ENCODE measurements around the gene MRGPRF. TPM values are rescaled to one million over a fixed set of nuclear protein-coding genes. Genes with fewer than 3 reads are reported as not detected.

The MRGPRF gene
- total and polyA plus RNA-seq, 9 donors, result 8.6 to 104 (median 35.2) TPM

GRCh38 chr11:69052343-69053168 lies 39.5 kb upstream of the MRGPRF start:
- 71 to 83% (median 72%) methylated on average over 20 to 21 of the region's 21 CpGs for WGBS, 3 donors
- Histone ChIP-seq H3K9me3 (no peaks in the 10 kb centered on the region), H3K27ac (no peak overlapping the region), H3K4me3 (no peak overlapping the region), H3K36me3 (no peaks in the 10 kb centered on the region), H3K4me1 (ENCODE audit: insufficient read depth) (peaks cover 13% of the 10 kb centered on the region), H3K27me3 (no peaks in the 10 kb centered on the region)
- DNase-seq, result no peak
- intact Hi-C loops (cut with DNase I), result loop anchor here in 1 of 4 donors (10.0 kb wide), 1 partner anchor 128 kb away; no protein-coding TSS in a partner anchor
- no peak for TF ChIP-seq CTCF (IDR thresholded peaks at IDR 0.05)
- TF ChIP-seq EP300 (IDR thresholded peaks at IDR 0.05), result no peak
- no peak for TF ChIP-seq POLR2A (IDR thresholded peaks at IDR 0.05)

GRCh38 chr11:69051381-69052342 lies 38.6 kb upstream of the MRGPRF start:
- TF ChIP-seq EP300 (IDR thresholded peaks at IDR 0.05) (no peak), CTCF (IDR thresholded peaks at IDR 0.05) (no peak), POLR2A (IDR thresholded peaks at IDR 0.05) (no peak)
- Histone ChIP-seq H3K4me3 (no peak overlapping the region), H3K4me1 (ENCODE audit: insufficient read depth) (peaks cover 13% of the 10 kb centered on the region), H3K27ac (no peak overlapping the region), H3K9me3 (no peaks in the 10 kb centered on the region), H3K27me3 (no peaks in the 10 kb centered on the region), H3K36me3 (no peaks in the 10 kb centered on the region)
- intact Hi-C loops (cut with DNase I), result loop anchor here in 1 of 4 donors (10.0 kb wide), 1 partner anchor 127 kb away; no protein-coding TSS in a partner anchor
- no peak for DNase-seq
- WGBS, 3 donors, result 83 to 86% (median 83%) methylated on average over 20 of the region's 20 CpGs

GRCh38 chr11:69050592-69051380 lies 37.7 kb upstream of the MRGPRF start:
- Histone ChIP-seq H3K36me3 (no peaks in the 10 kb centered on the region), H3K27me3 (no peaks in the 10 kb centered on the region), H3K4me1 (ENCODE audit: insufficient read depth) (peaks cover 13% of the 10 kb centered on the region), H3K9me3 (no peaks in the 10 kb centered on the region), H3K4me3 (no peak overlapping the region), H3K27ac (no peak overlapping the region)
- intact Hi-C loops (cut with DNase I), result loop anchor here in 1 of 4 donors (10.0 kb wide), 1 partner anchor 126 kb away; no protein-coding TSS in a partner anchor
- 76 to 88% (median 79%) methylated on average over 17 to 18 of the region's 18 CpGs for WGBS, 3 donors
- no peak for TF ChIP-seq EP300 (IDR thresholded peaks at IDR 0.05)
- no peak for TF ChIP-seq CTCF (IDR thresholded peaks at IDR 0.05)
- TF ChIP-seq POLR2A (IDR thresholded peaks at IDR 0.05), result no peak
- DNase-seq, result peak in 1 of 5 donors; percentile 48
